WTC11 (cell line): ENCODE data around the gene ZBTB12. TPM values are rescaled to one million over a fixed set of nuclear protein-coding genes. Genes with fewer than 3 reads are reported as not detected.

Experiments used
- ATAC-seq: fragments of 200-7000 bp; cut with Tn5 transposase; 2 replicates; pipeline ENCODE4 v1.10.0; 2021; ENCODE audit warnings: mild to moderate bottlenecking, moderate library complexity
- CTCF ChIA-PET: fragments of 300-600 bp; sonication (Branson Sonifier 250); formaldehyde crosslinking; loops from one replicate; lab custom pipeline; 2021; ENCODE audit warnings: antibody characterized with exemption; lab: Charles Lee
- POLR2A ChIA-PET: fragments of 350-600 bp; sonication (Branson Sonifier 250); formaldehyde crosslinking; loops from one replicate; lab custom pipeline; 2021; ENCODE audit warnings: antibody characterized with exemption; lab: Charles Lee
- DNase-seq: peaks from one replicate; pipeline ENCODE4 v3.0.0; 2021; ENCODE audit warnings: low spot score
- H3K27ac Mint-ChIP-seq: 2 replicates; pipeline ENCODE4 v1.8.0; 2021; ENCODE audit warnings: mixed read lengths
- H3K27me3 Mint-ChIP-seq: 2 replicates; pipeline ENCODE4 v1.8.0; 2021; ENCODE audit warnings: low read depth, mild to moderate bottlenecking, moderate library complexity, mixed read lengths
- H3K36me3 Mint-ChIP-seq: 2 replicates; pipeline ENCODE4 v1.8.0; 2021; ENCODE audit warnings: mixed read lengths
- H3K4me1 Mint-ChIP-seq: 2 replicates; pipeline ENCODE4 v1.8.0; 2022; ENCODE audit warnings: mixed read lengths
- H3K4me3 Mint-ChIP-seq: 2 replicates; pipeline ENCODE4 v1.8.0; 2021; ENCODE audit warnings: mild to moderate bottlenecking, moderate library complexity, mixed read lengths
- H3K9me3 Mint-ChIP-seq: 2 replicates; pipeline ENCODE4 v1.8.0; 2021; ENCODE audit warnings: mixed read lengths
- ATF3 ChIP-seq: sonication (generic); formaldehyde crosslinking; conservative IDR thresholded peaks from 2 replicates; pipeline ENCODE4 v1.8.1; 2022; ENCODE audit warnings: mild to moderate bottlenecking, missing genetic modification reagents
- ETV6 ChIP-seq: sonication (generic); formaldehyde crosslinking; IDR thresholded peaks from 2 replicates; pipeline ENCODE4 v1.8.1; 2022; ENCODE audit warnings: mild to moderate bottlenecking, missing genetic modification reagents
- FOXP4 ChIP-seq: sonication (generic); formaldehyde crosslinking; IDR thresholded peaks from 2 replicates; pipeline ENCODE4 v1.8.0; 2022; ENCODE audit warnings: mild to moderate bottlenecking, missing genetic modification reagents
- HMGXB4 ChIP-seq: sonication (generic); formaldehyde crosslinking; IDR thresholded peaks from 2 replicates; pipeline ENCODE4 v1.8.1; 2023; ENCODE audit warnings: mild to moderate bottlenecking, moderate library complexity, missing genetic modification reagents
- JUN ChIP-seq: sonication (generic); formaldehyde crosslinking; IDR thresholded peaks from 2 replicates; pipeline ENCODE4 v1.8.0; 2023; ENCODE audit warnings: mild to moderate bottlenecking, missing genetic modification reagents
- NFE2L1 ChIP-seq: sonication (generic); formaldehyde crosslinking; IDR thresholded peaks from 2 replicates; pipeline ENCODE4 v1.8.1; 2023; ENCODE audit warnings: missing genetic modification reagents
- PRRX2 ChIP-seq: fragments of 250-450 bp; sonication (Bioruptor Pico); IDR thresholded peaks from 2 replicates; pipeline ENCODE4 v1.8.0; 2021; ENCODE audit warnings: mild to moderate bottlenecking
- ZBTB21 ChIP-seq: sonication (generic); formaldehyde crosslinking; IDR thresholded peaks from 2 replicates; pipeline ENCODE4 v1.8.1; 2023; ENCODE audit warnings: mild to moderate bottlenecking, missing genetic modification reagents, borderline replicate concordance
- ZNF317 ChIP-seq: sonication (generic); formaldehyde crosslinking; IDR thresholded peaks from 2 replicates; pipeline ENCODE4 v1.8.1; 2023; ENCODE audit warnings: low read depth, mild to moderate bottlenecking, moderate library complexity, missing genetic modification reagents, borderline replicate concordance
- total RNA-seq: library from RNA; stranded (reverse); gene quantifications from 3 replicates; pipeline ENCODE4 v1.2.3, GENCODE V29; 2021
- TF ChIP-seq, protein P1 (sequence below): sonication (generic); formaldehyde crosslinking; IDR thresholded peaks from 2 replicates; pipeline ENCODE4 v1.8.0; 2022; ENCODE audit warnings: missing genetic modification reagents
- TF ChIP-seq, protein P2 (sequence below): sonication (generic); formaldehyde crosslinking; IDR thresholded peaks from 2 replicates; pipeline ENCODE4 v1.8.1; 2023; ENCODE audit warnings: mild to moderate bottlenecking, missing genetic modification reagents

The ZBTB12 gene
- total RNA-seq, 1 experiment from 2014 or later: 24.0 TPM

- CTCF ChIA-PET: interaction anchor here (1.0 to 2.3 kb wide), 6 partner anchors 10 to 140 kb away, joined by 3 to 14 read pairs (median 4); no protein-coding TSS in a partner anchor
- H3K27me3 Mint-ChIP-seq: peaks cover 5% of the 10 kb centered on the region
- no peaks in the 10 kb centered on the region for H3K36me3 Mint-ChIP-seq
These were observed 4.2 kb upstream of the ZBTB12 start for GRCh38 chr6:31906122-31906521.

DNA sequence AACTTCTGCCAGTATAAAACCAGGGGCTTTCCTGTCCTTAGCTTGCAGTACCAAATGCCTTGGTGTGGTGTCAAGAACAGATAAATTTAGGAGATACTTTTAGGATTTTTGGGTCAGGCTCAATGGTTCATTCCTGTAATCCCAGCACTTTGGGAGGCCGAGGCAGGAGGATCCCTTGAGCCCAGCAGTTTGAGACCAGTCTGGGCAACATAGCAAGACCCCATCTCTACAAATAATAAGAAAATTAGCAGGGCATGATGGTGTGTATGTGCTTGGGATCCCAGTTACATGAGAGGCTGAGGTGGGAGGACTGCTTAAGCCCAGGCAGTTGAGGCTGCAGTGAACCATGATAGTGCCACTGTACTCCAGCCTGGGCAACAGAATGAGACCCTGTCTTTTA, 3.2 kb upstream of the ZBTB12 start:
- TF ChIP-seq ZBTB21 (CRISPR knock-in tag): no peak
- no peak overlapping the region for H3K4me3 Mint-ChIP-seq
- H3K4me1 Mint-ChIP-seq: peaks cover 14% of the 10 kb centered on the region
- H3K36me3 Mint-ChIP-seq: no peaks in the 10 kb centered on the region
- ATAC-seq (no peak), DNase-seq (no peak)
- ChIA-PET CTCF (interaction anchor here (1.8 kb wide), 1 partner anchor 18 kb away, joined by 9 read pairs; no protein-coding TSS in a partner anchor), POLR2A (interaction anchor here (1.2 kb wide), 1 partner anchor 67 kb away, joined by 3 read pairs; the partner anchor contains the start of gene DXO)
- peaks cover 5% of the 10 kb centered on the region for H3K27me3 Mint-ChIP-seq
- H3K9me3 Mint-ChIP-seq: no peaks in the 10 kb centered on the region
- H3K27ac Mint-ChIP-seq: no peak overlapping the region

More at GRCh38 chr6:31906122-31906521, 4.2 kb upstream of the ZBTB12 start:
- no peaks in the 10 kb centered on the region for H3K9me3 Mint-ChIP-seq
- H3K27ac Mint-ChIP-seq: peak overlapping the region; percentile 85
- POLR2A ChIA-PET: interaction anchor here (1.1 to 1.2 kb wide), 2 partner anchors 10 to 66 kb away, joined by 3 read pairs; partner anchors contain the start of gene DXO
- ATAC-seq: peak; percentile 71
- peaks cover 14% of the 10 kb centered on the region for H3K4me1 Mint-ChIP-seq
- H3K4me3 Mint-ChIP-seq: peak overlapping the region; percentile 20; the same call in 1 of the 2 replicates
- peak; percentile 31 for DNase-seq
- TF ChIP-seq, protein P1, sequence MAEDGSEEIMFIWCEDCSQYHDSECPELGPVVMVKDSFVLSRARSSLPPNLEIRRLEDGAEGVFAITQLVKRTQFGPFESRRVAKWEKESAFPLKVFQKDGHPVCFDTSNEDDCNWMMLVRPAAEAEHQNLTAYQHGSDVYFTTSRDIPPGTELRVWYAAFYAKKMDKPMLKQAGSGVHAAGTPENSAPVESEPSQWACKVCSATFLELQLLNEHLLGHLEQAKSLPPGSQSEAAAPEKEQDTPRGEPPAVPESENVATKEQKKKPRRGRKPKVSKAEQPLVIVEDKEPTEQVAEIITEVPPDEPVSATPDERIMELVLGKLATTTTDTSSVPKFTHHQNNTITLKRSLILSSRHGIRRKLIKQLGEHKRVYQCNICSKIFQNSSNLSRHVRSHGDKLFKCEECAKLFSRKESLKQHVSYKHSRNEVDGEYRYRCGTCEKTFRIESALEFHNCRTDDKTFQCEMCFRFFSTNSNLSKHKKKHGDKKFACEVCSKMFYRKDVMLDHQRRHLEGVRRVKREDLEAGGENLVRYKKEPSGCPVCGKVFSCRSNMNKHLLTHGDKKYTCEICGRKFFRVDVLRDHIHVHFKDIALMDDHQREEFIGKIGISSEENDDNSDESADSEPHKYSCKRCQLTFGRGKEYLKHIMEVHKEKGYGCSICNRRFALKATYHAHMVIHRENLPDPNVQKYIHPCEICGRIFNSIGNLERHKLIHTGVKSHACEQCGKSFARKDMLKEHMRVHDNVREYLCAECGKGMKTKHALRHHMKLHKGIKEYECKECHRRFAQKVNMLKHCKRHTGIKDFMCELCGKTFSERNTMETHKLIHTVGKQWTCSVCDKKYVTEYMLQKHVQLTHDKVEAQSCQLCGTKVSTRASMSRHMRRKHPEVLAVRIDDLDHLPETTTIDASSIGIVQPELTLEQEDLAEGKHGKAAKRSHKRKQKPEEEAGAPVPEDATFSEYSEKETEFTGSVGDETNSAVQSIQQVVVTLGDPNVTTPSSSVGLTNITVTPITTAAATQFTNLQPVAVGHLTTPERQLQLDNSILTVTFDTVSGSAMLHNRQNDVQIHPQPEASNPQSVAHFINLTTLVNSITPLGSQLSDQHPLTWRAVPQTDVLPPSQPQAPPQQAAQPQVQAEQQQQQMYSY (CRISPR knock-in tag): peak; percentile 89
- 0 out of 2 replicates have a peak, but pooled peaks have one; percentile 19 for TF ChIP-seq NFE2L1 (CRISPR knock-in tag)
- TF ChIP-seq ZNF317 (CRISPR knock-in tag): no peak

GRCh38 chr6:31903957-31904356, 2.1 kb upstream of the ZBTB12 start:
- H3K4me3 Mint-ChIP-seq: no peak overlapping the region

GRCh38 chr6:31901415-31901952, 402 bp downstream of the ZBTB12 start:
- Mint-ChIP-seq H3K4me1 (peaks cover 25% of the 10 kb centered on the region), H3K36me3 (peaks cover 1% of the 10 kb centered on the region; the same call in 1 of the 2 replicates), H3K4me3 (peak overlapping the region; percentile 64)
- CTCF ChIA-PET: interaction anchor here (0.6 to 1.4 kb wide), 4 partner anchors 22 to 51 kb away, joined by 3 to 10 read pairs (median 6); partner anchors contain the start of gene NEU1
- no peak; the same call in 1 of the 2 replicates for TF ChIP-seq FOXP4
- 0 out of 2 replicates have a peak, but pooled peaks have one; percentile 43 for TF ChIP-seq HMGXB4 (CRISPR knock-in tag)
- 0 out of 2 replicates have a peak, but pooled peaks have one; percentile 37 for TF ChIP-seq PRRX2 (CRISPR knock-in tag)
- TF ChIP-seq, protein P2, sequence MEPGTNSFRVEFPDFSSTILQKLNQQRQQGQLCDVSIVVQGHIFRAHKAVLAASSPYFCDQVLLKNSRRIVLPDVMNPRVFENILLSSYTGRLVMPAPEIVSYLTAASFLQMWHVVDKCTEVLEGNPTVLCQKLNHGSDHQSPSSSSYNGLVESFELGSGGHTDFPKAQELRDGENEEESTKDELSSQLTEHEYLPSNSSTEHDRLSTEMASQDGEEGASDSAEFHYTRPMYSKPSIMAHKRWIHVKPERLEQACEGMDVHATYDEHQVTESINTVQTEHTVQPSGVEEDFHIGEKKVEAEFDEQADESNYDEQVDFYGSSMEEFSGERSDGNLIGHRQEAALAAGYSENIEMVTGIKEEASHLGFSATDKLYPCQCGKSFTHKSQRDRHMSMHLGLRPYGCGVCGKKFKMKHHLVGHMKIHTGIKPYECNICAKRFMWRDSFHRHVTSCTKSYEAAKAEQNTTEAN (CRISPR knock-in tag): peak; percentile 53; the same call in 1 of the 2 replicates
- TF ChIP-seq, all 79 proteins: peak for 3
- ATAC-seq (0 out of 2 replicates have a peak, but pooled peaks have one; percentile 1), DNase-seq (peak; percentile 36)
- POLR2A ChIA-PET: no interaction called here
- Mint-ChIP-seq H3K9me3 (no peaks in the 10 kb centered on the region), H3K27me3 (peaks cover 5% of the 10 kb centered on the region), H3K27ac (no peak overlapping the region)

More at GRCh38 chr6:31903957-31904356, 2.1 kb upstream of the ZBTB12 start:
- ChIA-PET CTCF (no interaction called here), POLR2A (no interaction called here)
- Mint-ChIP-seq H3K27me3 (peaks cover 5% of the 10 kb centered on the region), H3K27ac (no peak overlapping the region), H3K9me3 (no peaks in the 10 kb centered on the region), H3K4me1 (peaks cover 20% of the 10 kb centered on the region), H3K36me3 (no peaks in the 10 kb centered on the region)
- TF ChIP-seq ETV6 (CRISPR knock-in tag): no peak
- TF ChIP-seq JUN (CRISPR knock-in tag): no peak
- TF ChIP-seq ATF3 (CRISPR knock-in tag): no peak
- ATAC-seq: no peak
- DNase-seq: no peak
